Activated CD8-positive, alpha-beta memory T cell treated with anti-CD3 and anti-CD28 coated beads for 24 hours (primary cell): Measurements from ENCODE around the gene AUTS2.

Experiments
- DNase-seq: peaks from one replicate; pipeline ENCODE4 v3.0.0-alpha.2; 2020

The AUTS2 gene

GRCh38 chr7:69598081-69598486 lies at the start of gene AUTS2:
TSS of gene AUTS2 (plus strand) at chr7:69598475. CDS start at chr7:69599654, 1,179 bp downstream.
- peak; percentile 73 for DNase-seq

GRCh38 chr7:69550991-69551390 lies 47.3 kb upstream of the AUTS2 start:
- no peak for DNase-seq

GRCh38 chr7:69553190-69553589 lies 45.1 kb upstream of the AUTS2 start:
- no peak for DNase-seq

GRCh38 chr7:69561266-69561960 lies 36.9 kb upstream of the AUTS2 start:
- no peak for DNase-seq

GRCh38 chr7:69564454-69565417 lies 33.5 kb upstream of the AUTS2 start:
- no peak for DNase-seq

- no peak for DNase-seq
Measured at GRCh38 chr7:69567800-69568199, 30.5 kb upstream of the AUTS2 start.

- DNase-seq, result no peak
Measured at GRCh38 chr7:69568266-69568665, 30.0 kb upstream of the AUTS2 start.

- no peak for DNase-seq
Measured at GRCh38 chr7:69575651-69576050, 22.6 kb upstream of the AUTS2 start.

- no peak for DNase-seq
Measured at GRCh38 chr7:69577221-69577620, 21.1 kb upstream of the AUTS2 start.

- DNase-seq, result no peak
Measured at GRCh38 chr7:69585169-69585568, 13.1 kb upstream of the AUTS2 start.

GRCh38 chr7:69586321-69586720 lies 12.0 kb upstream of the AUTS2 start:
- no peak for DNase-seq

- DNase-seq, result no peak
Measured at GRCh38 chr7:69588773-69589172, 9.5 kb upstream of the AUTS2 start.

GRCh38 chr7:69591805-69592204 lies 6.5 kb upstream of the AUTS2 start:
- DNase-seq, result no peak

- no peak for DNase-seq
Measured at GRCh38 chr7:69593511-69593910, 4.8 kb upstream of the AUTS2 start.

GRCh38 chr7:69595415-69595814 lies 2.9 kb upstream of the AUTS2 start:
- no peak for DNase-seq

GRCh38 chr7:69596056-69596455 lies 2.2 kb upstream of the AUTS2 start:
- DNase-seq, result no peak

GRCh38 chr7:69596723-69597277 lies 1.5 kb upstream of the AUTS2 start:
- DNase-seq, result no peak

GRCh38 chr7:69597278-69598076 lies 798 bp upstream of the AUTS2 start:
- DNase-seq, result peak; percentile 62

- no peak for DNase-seq
Measured at GRCh38 chr7:69598487-69599285, 411 bp downstream of the AUTS2 start.

- no peak for DNase-seq
Measured at GRCh38 chr7:69599286-69599954, 1.1 kb downstream of the AUTS2 start.

- DNase-seq, result peak; percentile 61
Measured at GRCh38 chr7:69599955-69600709, 1.9 kb downstream of the AUTS2 start.
